Right lobe of liver (tissue), 6 donors: ENCODE measurements around the gene ZNF429. TPM values are rescaled to one million over a fixed set of nuclear protein-coding genes. Genes with fewer than 3 reads are reported as not detected.

Source experiments
- ATAC-seq, 4 donors: fragments of 200-7000 bp; cut with Tn5 transposase; one replicate each; pipeline ENCODE4 v1.9.1; 2020; ENCODE audit warnings: mild to moderate bottlenecking in 4 of 4, moderate library complexity in 4 of 4
- DNase-seq, 3 donors: peaks; one replicate each; pipeline ENCODE4 v3.0.0-alpha.2; 2020
- H3K27ac ChIP-seq, 3 donors: fragments of 200-600 bp; one replicate each; pipeline ENCODE4 v1.8.0; 2022
- H3K27me3 ChIP-seq, 2 donors: fragments of 200-600 bp; one replicate each; pipeline ENCODE4 v1.8.0; 2022
- H3K36me3 ChIP-seq, 4 donors: fragments of 200-600 bp; sonication (generic) in 1 of 4; one replicate each; pipeline versions ENCODE4 v1.5.1 to v1.8.0; 2017 to 2022; ENCODE audit warnings: control low read depth in 1 of 4
- H3K4me1 ChIP-seq, 4 donors: fragments of 200-600 bp; sonication (generic) in 1 of 4; one replicate each; pipeline versions ENCODE4 v1.5.1 to v1.8.0; 2017 to 2022; ENCODE audit warnings: control low read depth in 1 of 4
- H3K4me3 ChIP-seq, 3 donors: fragments of 200-600 bp; one replicate each; pipeline ENCODE4 v1.8.0; 2022
- H3K9me3 ChIP-seq, 4 donors: fragments of 200-600 bp; sonication (generic) in 1 of 4; one replicate each; pipeline versions ENCODE4 v1.5.1 to v1.8.0; 2017 to 2022; ENCODE audit warnings: control low read depth in 1 of 4
- CTCF ChIP-seq, 4 donors: fragments of 200-600 bp in 3 of 4; fragments of 450-650 bp in 1 of 4; IDR thresholded peaks; one replicate each; pipeline versions ENCODE4 v1.5.1 to v1.8.0; 2016 to 2022; ENCODE audit warnings: antibody characterized with exemption in 4 of 4, mild to moderate bottlenecking in 2 of 4
- POLR2A ChIP-seq: fragments of 450-650 bp; IDR thresholded peaks from one replicate; pipeline ENCODE4 v1.6.1; 2017; ENCODE audit warnings: antibody characterized with exemption, mild to moderate bottlenecking
- WGBS: methylation state at CpG from one replicate; pipeline ENCODE4 v1.1.6; 2018; ENCODE audit warnings: low coverage, low lambda C conversion rate; ENCODE audit not compliant: insufficient coverage; ENCODE audit errors: missing lambda C conversion rate; 5-methylcytosine and 5-hydroxymethylcytosine counted together
- intact Hi-C, 2 donors: fragments of 100-400 bp; cut with DNase I; formaldehyde crosslinking; loops; one replicate each; pipeline versions ENCODE4 v1.11.2 to v1.14.1; 2022
- total RNA-seq, 6 experiments: library from RNA; depleted of rRNA in 2 of 6; stranded (reverse); fragments of >200 nt in 2 of 6; fragmentation: NEBNext Ultra II Directional in 3 of 6; extraction: Animal tissue kit (Norgen Biotek cat#: 25700) in 3 of 6; gene quantifications; one replicate each; pipeline versions ENCODE4 v1.1.0 to v1.2.4, GENCODE V29; 2016 to 2023
- donor health status: DM: no; HTN: yes; CAD: no.
- donor health status: DM: no; HTN: no; CAD: no.
- donor health status: DM: no; HTN: no; CAD: no.
- donor health status: DM: no; HTN: yes; CAD: no.
- donor health status: DM: no; HTN: yes; CAD: no.

Gene ZNF429
- total RNA-seq, 6 experiments from 2014 or later: 4.8 to 9.6 (median 7.6) TPM

- WGBS: 72% methylated on average over 16 of the region's 16 CpGs
- Histone ChIP-seq H3K9me3 (peaks cover 0 to 10% (median 0%) of the 10 kb centered on the region in 4 donors), H3K4me1 (no peaks in the 10 kb centered on the region), H3K36me3 (no peaks in the 10 kb centered on the region), H3K27ac (peak overlapping the region; percentile 1 to 74 (median 65)), H3K4me3 (peak overlapping the region in 2 of 3 donors; percentile 57 to 61), H3K27me3 (no peaks in the 10 kb centered on the region)
- TF ChIP-seq CTCF (IDR thresholded peaks at IDR 0.05) (no peak), POLR2A (no peak)
- intact Hi-C loops: no loop called here
- ATAC-seq: peak; percentile 60 to 72 (median 66)
- peak; percentile 39 to 70 (median 66) for DNase-seq
These were observed 64.1 kb downstream of the ZNF429 start for GRCh38 chr19:21569494-21569865.

GRCh38 chr19:21571316-21571715 is 65.9 kb downstream of the ZNF429 start:
- no peaks in the 10 kb centered on the region for H3K27me3 ChIP-seq
- no peak overlapping the region for H3K27ac ChIP-seq
- H3K4me1 ChIP-seq: no peaks in the 10 kb centered on the region
- TF ChIP-seq POLR2A (no peak), CTCF (IDR thresholded peaks at IDR 0.05) (no peak)
- ATAC-seq: no peak
- 30% methylated on average over 1 of the region's 2 CpGs for WGBS
- intact Hi-C loops: no loop called here
- no peak overlapping the region for H3K4me3 ChIP-seq
- DNase-seq: no peak
- no peaks in the 10 kb centered on the region for H3K36me3 ChIP-seq
- peaks cover 0 to 10% (median 0%) of the 10 kb centered on the region in 4 donors for H3K9me3 ChIP-seq

DNA sequence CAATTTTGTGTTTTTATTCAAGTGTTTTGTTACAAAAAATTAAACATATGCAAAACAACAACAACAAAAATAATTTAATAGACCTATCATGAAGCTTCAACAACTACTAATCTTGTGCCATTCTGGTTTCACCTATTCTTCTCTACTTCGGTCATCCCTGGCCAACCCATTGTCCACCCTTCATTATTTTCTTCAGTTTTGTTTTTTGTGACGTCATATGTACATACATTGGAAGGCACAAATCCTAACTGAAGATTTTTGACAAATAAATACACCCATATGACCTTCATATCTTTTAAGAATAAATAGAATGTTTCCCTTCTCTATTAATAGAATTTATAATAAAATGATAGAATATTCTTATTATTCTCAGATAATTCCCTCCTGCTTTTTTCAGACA is 69.2 kb downstream of the ZNF429 start:
- no peak overlapping the region for H3K4me3 ChIP-seq
- H3K36me3 ChIP-seq: no peaks in the 10 kb centered on the region
- no peaks in the 10 kb centered on the region for H3K27me3 ChIP-seq
- intact Hi-C loops: no loop called here
- H3K4me1 ChIP-seq: no peaks in the 10 kb centered on the region
- DNase-seq: no peak
- H3K27ac ChIP-seq: no peak overlapping the region
- TF ChIP-seq POLR2A (no peak), CTCF (IDR thresholded peaks at IDR 0.05) (no peak)
- ATAC-seq: no peak
- H3K9me3 ChIP-seq: peaks cover 0 to 10% (median 0%) of the 10 kb centered on the region in 4 donors
- 31% methylated on average over 2 of the region's 2 CpGs for WGBS

DNA sequence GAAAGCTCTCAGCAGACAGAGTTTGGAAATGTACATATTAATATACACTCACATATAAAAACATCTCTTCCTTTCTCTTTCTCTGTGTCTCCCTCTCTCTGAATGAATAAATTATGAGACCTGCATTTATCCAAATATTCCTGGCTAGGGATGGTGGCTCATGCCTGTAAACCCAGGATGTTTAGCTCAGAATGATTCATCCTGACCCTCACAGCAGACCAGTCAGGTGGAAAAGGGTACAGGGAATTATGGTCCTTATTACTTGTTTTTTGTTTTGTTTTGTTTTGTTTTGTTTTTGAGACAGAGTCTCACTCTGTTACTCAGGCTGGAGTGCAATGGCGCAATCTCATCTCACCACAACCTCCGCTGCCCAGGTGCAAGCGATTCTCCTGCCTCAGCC is 71.1 kb downstream of the ZNF429 start:
- TF ChIP-seq POLR2A (no peak), CTCF (IDR thresholded peaks at IDR 0.05) (no peak)
- H3K27me3 ChIP-seq: no peaks in the 10 kb centered on the region
- no peak overlapping the region for H3K4me3 ChIP-seq
- no peak for ATAC-seq
- H3K4me1 ChIP-seq: no peaks in the 10 kb centered on the region
- H3K36me3 ChIP-seq: no peaks in the 10 kb centered on the region
- DNase-seq: no peak
- intact Hi-C loops: no loop called here
- no peak overlapping the region for H3K27ac ChIP-seq
- WGBS: 85% methylated on average over 3 of the region's 3 CpGs
- H3K9me3 ChIP-seq: peaks cover 0 to 10% (median 0%) of the 10 kb centered on the region in 4 donors

GRCh38 chr19:21580101-21580500 is 74.7 kb downstream of the ZNF429 start:
- H3K27ac ChIP-seq: no peak overlapping the region
- 47% methylated on average over 3 of the region's 3 CpGs for WGBS
- no peaks in the 10 kb centered on the region for H3K36me3 ChIP-seq
- no peaks in the 10 kb centered on the region for H3K27me3 ChIP-seq
- no peaks in the 10 kb centered on the region for H3K9me3 ChIP-seq
- intact Hi-C loops: no loop called here
- no peak for DNase-seq
- ATAC-seq: no peak
- no peaks in the 10 kb centered on the region for H3K4me1 ChIP-seq
- no peak overlapping the region for H3K4me3 ChIP-seq
- no peak for TF ChIP-seq CTCF (IDR thresholded peaks at IDR 0.05)
- no peak for TF ChIP-seq POLR2A
